Peyer's patch (tissue), 4 donors: Measurements from ENCODE around the gene LAG3.

Experiments used
- CTCF ChIP-seq, 6 experiments: fragments of 450-650 bp in 4 of 6; fragments of 200-600 bp in 2 of 6; sonication (generic) in 1 of 6; IDR thresholded peaks; one replicate each; pipeline ENCODE4 v1.5.1; 2017 to 2019; ENCODE audit warnings: antibody characterized with exemption in 6 of 6, mild to moderate bottlenecking in 3 of 6, moderate library complexity in 1 of 6
- POLR2A ChIP-seq, 2 donors: fragments of 450-650 bp; IDR thresholded peaks; one replicate each; pipeline ENCODE4 v1.5.1; 2017; ENCODE audit warnings: antibody characterized with exemption in 2 of 2, mild to moderate bottlenecking in 2 of 2, moderate library complexity in 2 of 2

- TF ChIP-seq CTCF (IDR thresholded peaks at IDR 0.05) (peak; percentile 76 to 95 (median 90)), POLR2A (IDR thresholded peaks at IDR 0.05) (no peak)
Measured at GRCh38 chr12:6825398-6826124, 53.2 kb downstream of the LAG3 start.
